KMS-11 (cell line): ENCODE results near the gene PDE11A.

Experiments used
- H2AFZ ChIP-seq: fragments of 200-600 bp; sonication (generic); 2 replicates; pipeline ENCODE4 v1.6.1; 2016; ENCODE audit warnings: antibody characterized with exemption, mixed run types, low read depth
- H3K27ac ChIP-seq: fragments of 200-600 bp; sonication (generic); 2 replicates; pipeline ENCODE4 v1.6.1; 2016; ENCODE audit warnings: mild to moderate bottlenecking, mixed run types
- H3K27me3 ChIP-seq: fragments of 200-600 bp; sonication (generic); 2 replicates; pipeline ENCODE4 v1.6.1; 2017; ENCODE audit warnings: mild to moderate bottlenecking, low read depth, mixed run types, moderate library complexity; ENCODE audit not compliant: insufficient read depth
- H3K36me3 ChIP-seq: fragments of 200-600 bp; sonication (generic); 2 replicates; pipeline ENCODE4 v1.6.1; 2017; ENCODE audit warnings: mild to moderate bottlenecking, mixed run types; ENCODE audit not compliant: insufficient read depth
- H3K4me1 ChIP-seq: fragments of 200-600 bp; sonication (generic); 2 replicates; pipeline ENCODE4 v1.6.1; 2016; ENCODE audit warnings: mild to moderate bottlenecking, low read depth, mixed run types; ENCODE audit not compliant: poor library complexity, severe bottlenecking
- H3K4me2 ChIP-seq: fragments of 200-600 bp; sonication (generic); 2 replicates; pipeline ENCODE4 v1.7.0; 2016; ENCODE audit warnings: mild to moderate bottlenecking, mixed run types
- H3K4me3 ChIP-seq: fragments of 200-600 bp; sonication (generic); IDR thresholded peaks from 2 replicates; pipeline ENCODE4 v1.6.1; 2017; ENCODE audit warnings: low read depth, low read length, mixed read lengths; ENCODE audit not compliant: insufficient read depth
- H3K79me2 ChIP-seq: fragments of 200-600 bp; sonication (generic); 2 replicates; pipeline ENCODE4 v1.6.1; 2016; ENCODE audit warnings: low read depth, mixed run types; ENCODE audit not compliant: insufficient read depth
- H3K9ac ChIP-seq: fragments of 200-600 bp; sonication (generic); 2 replicates; pipeline ENCODE4 v1.6.1; 2016; ENCODE audit warnings: mild to moderate bottlenecking, mixed run types
- H4K20me1 ChIP-seq: fragments of 200-600 bp; sonication (generic); 2 replicates; pipeline ENCODE4 v1.6.1; 2016; ENCODE audit warnings: mild to moderate bottlenecking, mixed run types; ENCODE audit not compliant: insufficient read depth
- CTCF ChIP-seq: fragments of 200-600 bp; sonication (generic); conservative IDR thresholded peaks from 2 replicates; pipeline ENCODE4 v1.6.1; 2017; ENCODE audit warnings: low read depth, mild to moderate bottlenecking, antibody characterized with exemption, low read length, moderate library complexity, mixed read lengths

The PDE11A gene

GRCh38 chr2:177688844-177689243 lies 383.7 kb downstream of the PDE11A start:
- Histone ChIP-seq H3K4me2 (no peak overlapping the region), H3K27ac (no peak overlapping the region)

GRCh38 chr2:177683661-177684069 lies 388.9 kb downstream of the PDE11A start:
- Histone ChIP-seq H3K9ac (no peak overlapping the region), H3K36me3 (no peaks in the 10 kb centered on the region), H4K20me1 (no peaks in the 10 kb centered on the region), H3K4me2 (no peak overlapping the region), H3K79me2 (no peaks in the 10 kb centered on the region), H3K27ac (no peak overlapping the region), H3K4me3 (no peak overlapping the region), H3K27me3 (no peaks in the 10 kb centered on the region), H2AFZ (no peak overlapping the region), H3K4me1 (no peaks in the 10 kb centered on the region)
- TF ChIP-seq CTCF = no peak

More at GRCh38 chr2:177688844-177689243, 383.7 kb downstream of the PDE11A start:
- Histone ChIP-seq H3K4me3 (no peak overlapping the region), H2AFZ (no peak overlapping the region), H3K36me3 (no peaks in the 10 kb centered on the region), H3K79me2 (no peaks in the 10 kb centered on the region), H4K20me1 (no peaks in the 10 kb centered on the region), H3K9ac (no peak overlapping the region), H3K4me1 (no peaks in the 10 kb centered on the region), H3K27me3 (no peaks in the 10 kb centered on the region)
- TF ChIP-seq CTCF = no peak

GRCh38 chr2:177682836-177683660 lies 389.5 kb downstream of the PDE11A start:
- H3K36me3 ChIP-seq = no peaks in the 10 kb centered on the region
- H3K27ac ChIP-seq = no peak overlapping the region
- no peaks in the 10 kb centered on the region for H3K4me1 ChIP-seq
- H3K4me3 ChIP-seq = no peak overlapping the region
- no peak for TF ChIP-seq CTCF
- no peak overlapping the region for H2AFZ ChIP-seq
- no peak overlapping the region for H3K9ac ChIP-seq
- no peaks in the 10 kb centered on the region for H3K79me2 ChIP-seq
- H3K27me3 ChIP-seq = no peaks in the 10 kb centered on the region
- no peaks in the 10 kb centered on the region for H4K20me1 ChIP-seq
- H3K4me2 ChIP-seq = no peak overlapping the region

- no peak overlapping the region for H3K4me2 ChIP-seq
- TF ChIP-seq CTCF = no peak
- no peak overlapping the region for H2AFZ ChIP-seq
Observed at GRCh38 chr2:177682006-177682405, 390.6 kb downstream of the PDE11A start.

More at GRCh38 chr2:177682006-177682405, 390.6 kb downstream of the PDE11A start:
- no peaks in the 10 kb centered on the region for H3K4me1 ChIP-seq
- H4K20me1 ChIP-seq = no peaks in the 10 kb centered on the region
- H3K36me3 ChIP-seq = no peaks in the 10 kb centered on the region
- H3K27me3 ChIP-seq = no peaks in the 10 kb centered on the region
- no peak overlapping the region for H3K27ac ChIP-seq
- H3K4me3 ChIP-seq = no peak overlapping the region
- H3K9ac ChIP-seq = no peak overlapping the region
- no peaks in the 10 kb centered on the region for H3K79me2 ChIP-seq
